H1 (cell line): ENCODE measurements around the gene HS3ST1. TPM values are rescaled to one million over a fixed set of nuclear protein-coding genes. Genes with fewer than 3 reads are reported as not detected.

Experiments used
- CTCF ChIA-PET: fragments of 300-600 bp; sonication (Branson Sonifier 250); formaldehyde crosslinking; loops from one replicate; lab custom pipeline; 2021; ENCODE audit not compliant: partially characterized antibody; lab: Charles Lee
- POLR2A ChIA-PET: fragments of 300-600 bp; sonication (Branson Sonifier 250); formaldehyde crosslinking; loops from one replicate; lab custom pipeline; 2021; ENCODE audit warnings: inconsistent platforms; ENCODE audit not compliant: partially characterized antibody; lab: Charles Lee
- DNase-seq, 2 experiments: peaks; one replicate each; pipeline versions ENCODE4 v3.0.0 to v3.0.0-alpha.2; 2010 to 2022; ENCODE audit warnings: low spot score in 2 of 2, low read depth in 1 of 2, mixed read lengths in 1 of 2
- FAIRE-seq: peaks from 2 replicates; lab custom pipeline; 2011; peaks lifted over from hg19 to GRCh38; lab: Jason Lieb, UNC
- H2AFZ ChIP-seq: 2 replicates; pipeline ENCODE4 v1.8.1; 2012; ENCODE audit warnings: low read length, inconsistent platforms
- H2AK5ac ChIP-seq: 2 replicates; pipeline ENCODE4 v1.6.1; 2013; ENCODE audit warnings: low read depth, low read length
- H2BK120ac ChIP-seq: replicated peaks from 2 replicates; pipeline ENCODE3; 2013; ENCODE audit warnings: low read depth, low read length, inconsistent platforms
- H2BK12ac ChIP-seq: 2 replicates; pipeline ENCODE4 v1.6.1; 2013; ENCODE audit warnings: low read depth, low read length
- H2BK15ac ChIP-seq: 2 replicates; pipeline ENCODE4 v1.6.1; 2013; ENCODE audit warnings: low read length
- H2BK20ac ChIP-seq: 2 replicates; pipeline ENCODE4 v1.6.1; 2013; ENCODE audit warnings: low read length
- H2BK5ac ChIP-seq: 2 replicates; pipeline ENCODE4 v1.6.1; 2013; ENCODE audit warnings: low read depth, low read length
- H3K14ac ChIP-seq: 2 replicates; pipeline ENCODE4 v1.6.1; 2013; ENCODE audit warnings: inconsistent platforms; ENCODE audit not compliant: insufficient read length
- H3K18ac ChIP-seq: 2 replicates; pipeline ENCODE4 v1.6.1; 2013; ENCODE audit warnings: low read length; ENCODE audit errors: extremely low read depth
- H3K23ac ChIP-seq: 2 replicates; pipeline ENCODE4 v1.6.1; 2013; ENCODE audit warnings: inconsistent platforms; ENCODE audit not compliant: insufficient read length
- H3K23me2 ChIP-seq: 2 replicates; pipeline ENCODE4 v1.6.1; 2013; ENCODE audit warnings: low read depth, low read length
- H3K27ac ChIP-seq: 2 replicates; pipeline ENCODE4 v1.6.1; 2011; ENCODE audit warnings: low read depth, low read length, inconsistent platforms
- H3K27me3 ChIP-seq, 4 experiments: replicated peaks in 1 of 4; 1 replicate in 1 of 4; 2 replicates in 3 of 4; pipeline versions ENCODE4 v1.6.1 to v1.8.1; 2011 to 2013; ENCODE audit warnings: low read length in 3 of 4, mild to moderate bottlenecking in 3 of 4, inconsistent platforms in 2 of 4, mixed read lengths in 2 of 4, moderate library complexity in 1 of 4; ENCODE audit not compliant: control insufficient read depth in 3 of 4, insufficient read depth in 3 of 4; ENCODE audit errors: extremely low read depth in 1 of 4
- H3K36me3 ChIP-seq, 4 experiments: 2 replicates each; pipeline versions ENCODE4 v1.6.1 to v1.8.1; 2011 to 2013; ENCODE audit warnings: mild to moderate bottlenecking in 4 of 4, low read length in 3 of 4, moderate library complexity in 2 of 4, control low read depth in 1 of 4, inconsistent platforms in 1 of 4; ENCODE audit not compliant: insufficient read depth in 4 of 4, control insufficient read depth in 2 of 4
- H3K4ac ChIP-seq: replicated peaks from 2 replicates; pipeline ENCODE3; 2013; ENCODE audit warnings: low read length, low read depth, mixed read lengths, inconsistent platforms; ENCODE audit not compliant: insufficient read length
- H3K4me1 ChIP-seq, 4 experiments: replicated peaks in 1 of 4; 1 replicate in 1 of 4; 2 replicates in 3 of 4; pipeline versions ENCODE4 v1.6.1 to v1.8.1; 2011 to 2013; ENCODE audit warnings: low read length in 3 of 4, inconsistent platforms in 2 of 4, mixed read lengths in 1 of 4; ENCODE audit not compliant: insufficient read depth in 4 of 4, control insufficient read depth in 3 of 4
- H3K4me2 ChIP-seq, 2 experiments: 2 replicates each; pipeline versions ENCODE4 v1.6.1 to v1.8.1; 2011 to 2013; ENCODE audit warnings: low read depth in 2 of 2, low read length in 2 of 2, control low read depth in 1 of 2, inconsistent platforms in 1 of 2, mild to moderate bottlenecking in 1 of 2; ENCODE audit not compliant: insufficient read depth in 1 of 2
- H3K4me3 ChIP-seq, 4 experiments: fragments of 200-600, 300-600 bp in 1 of 4; sonication (generic), shearing (Covaris generic), sonication (Bioruptor Twin) in 1 of 4; 2 replicates each; pipeline versions ENCODE4 v1.5.1 to v1.8.1; 2011 to 2016; ENCODE audit warnings: low read length in 4 of 4, low read depth in 3 of 4, control low read depth in 2 of 4, inconsistent platforms in 2 of 4, mild to moderate bottlenecking in 2 of 4, mixed read lengths in 1 of 4, moderate library complexity in 1 of 4; ENCODE audit not compliant: insufficient read depth in 2 of 4; ENCODE audit errors: extremely low read depth in 1 of 4
- H3K56ac ChIP-seq: replicated peaks from 2 replicates; pipeline ENCODE3; 2013; ENCODE audit warnings: low read depth, mild to moderate bottlenecking, mixed read lengths, low read length, inconsistent platforms; ENCODE audit not compliant: insufficient read length
- H3K79me1 ChIP-seq: 2 replicates; pipeline ENCODE4 v1.6.1; 2013; ENCODE audit warnings: low read depth, low read length, control low read depth
- H3K79me2 ChIP-seq, 2 experiments: 2 replicates each; pipeline versions ENCODE4 v1.6.1 to v1.8.1; 2012 to 2013; ENCODE audit warnings: low read length in 2 of 2, mild to moderate bottlenecking in 2 of 2, inconsistent platforms in 1 of 2; ENCODE audit not compliant: insufficient read depth in 2 of 2, control insufficient read depth in 1 of 2
- H3K9ac ChIP-seq, 4 experiments: replicated peaks in 1 of 4; 1 replicate in 1 of 4; 2 replicates in 3 of 4; pipeline versions ENCODE4 v1.6.1 to v1.8.1; 2011 to 2013; ENCODE audit warnings: low read depth in 3 of 4, low read length in 3 of 4, control low read depth in 2 of 4, mild to moderate bottlenecking in 2 of 4, moderate library complexity in 2 of 4, inconsistent platforms in 1 of 4; ENCODE audit errors: extremely low read depth in 1 of 4
- H3K9me3 ChIP-seq, 2 experiments: 2 replicates each; pipeline versions ENCODE4 v1.6.1 to v1.8.1; 2012 to 2013; ENCODE audit warnings: mild to moderate bottlenecking in 2 of 2, moderate library complexity in 2 of 2, control low read depth in 1 of 2, inconsistent platforms in 1 of 2, low read depth in 1 of 2, low read length in 1 of 2, mixed read lengths in 1 of 2; ENCODE audit not compliant: insufficient read depth in 2 of 2
- H4K20me1 ChIP-seq, 2 experiments: replicated peaks in 1 of 2; 2 replicates each; pipeline versions ENCODE3 to v1.8.1; 2011 to 2013; ENCODE audit warnings: inconsistent platforms in 2 of 2, low read length in 2 of 2, mild to moderate bottlenecking in 1 of 2; ENCODE audit not compliant: insufficient read depth in 2 of 2, control insufficient read depth in 1 of 2
- H4K5ac ChIP-seq: 2 replicates; pipeline ENCODE4 v1.6.1; 2013; ENCODE audit warnings: low read length, low read depth, mixed read lengths, inconsistent platforms; ENCODE audit not compliant: insufficient read length
- H4K8ac ChIP-seq: 2 replicates; pipeline ENCODE4 v1.8.0; 2013; ENCODE audit warnings: mild to moderate bottlenecking, moderate library complexity, low read length, inconsistent platforms; ENCODE audit not compliant: insufficient read depth; ENCODE audit errors: extremely low read depth
- H4K91ac ChIP-seq: replicated peaks from 2 replicates; pipeline ENCODE3; 2013; ENCODE audit warnings: low read length, mixed read lengths, inconsistent platforms; ENCODE audit not compliant: insufficient read length
- KDM5A ChIP-seq: fragments of 200-600 bp; IDR thresholded peaks from 2 replicates; pipeline ENCODE4 v1.7.1; 2012; ENCODE audit warnings: mild to moderate bottlenecking, low read length, inconsistent platforms, mixed read lengths
- WGBS, 2 experiments: shearing (Covaris generic) in 1 of 2; methylation state at CpG; one replicate each; pipeline versions ENCODE4 v1.1.6 to v1.1.7; 2013 to 2015; ENCODE audit warnings: low lambda C conversion rate in 2 of 2, mixed read lengths in 2 of 2, inconsistent platforms in 1 of 2, low coverage in 1 of 2, missing lambda C conversion rate in 1 of 2; ENCODE audit not compliant: insufficient replicate concordance in 2 of 2, insufficient coverage in 1 of 2, insufficient read length in 1 of 2; ENCODE audit errors: extremely low coverage in 1 of 2, missing lambda C conversion rate in 1 of 2; 5-methylcytosine and 5-hydroxymethylcytosine counted together
- polyA plus RNA-seq, 7 experiments: library from polyadenylated mRNA; depleted of rRNA in 3 of 7; stranded (reverse) in 5 of 7; unstranded in 2 of 7; fragments of >200 nt in 5 of 7; fragments of 200-250 nt in 2 of 7; gene quantifications; 1 replicate in 5 of 7; 2 replicates in 1 of 7; 4 replicates in 1 of 7; pipeline versions ENCODE4 v1.2.1 to v1.2.3, GENCODE V29; 2011 to 2013; ENCODE audit warnings: missing spikeins in 2 of 7, mixed read lengths in 2 of 7
- total RNA-seq: library from RNA; stranded (reverse); fragmentation: NEBNext Ultra II Directional; extraction: Animal tissue kit (Norgen Biotek cat#: 25700); gene quantifications from 2 replicates; pipeline ENCODE4 v1.2.1, GENCODE V29; 2021

The HS3ST1 gene
- total and polyA plus RNA-seq, 2 of the 8 experiments (the other 6 are each of a cell fraction or from before 2014, with no cell fraction given): 0.50 to 1.5 TPM

GRCh38 chr4:11421116-11421515 is 7.6 kb downstream of the HS3ST1 start:
- Histone ChIP-seq H2BK12ac (no peak overlapping the region), H2AFZ (no peak overlapping the region), H4K20me1 (no peaks in the 10 kb centered on the region), H2BK20ac (no peak overlapping the region), H2BK120ac (no peak overlapping the region), H3K4me3 (no peak overlapping the region), H3K27ac (no peak overlapping the region), H3K4me1 (peaks cover 0 to 4% (median 0%) of the 10 kb centered on the region in 4 experiments; a peak in 2 of 7 replicates), H3K14ac (no peak overlapping the region), H3K18ac (no peak overlapping the region), H3K9me3 (no peaks in the 10 kb centered on the region), H3K23me2 (no peaks in the 10 kb centered on the region; the same call in 1 of the 2 replicates), H4K8ac (no peak overlapping the region), H2BK15ac (no peak overlapping the region), H2AK5ac (no peak overlapping the region), H3K23ac (no peak overlapping the region), H3K56ac (no peak overlapping the region), H3K79me2 (no peaks in the 10 kb centered on the region), H3K79me1 (no peaks in the 10 kb centered on the region), H4K5ac (no peak overlapping the region), H3K9ac (no peak overlapping the region), H2BK5ac (no peak overlapping the region), H3K36me3 (no peaks in the 10 kb centered on the region), H3K4me2 (no peak overlapping the region), H3K27me3 (peaks cover 1 to 6% (median 4%) of the 10 kb centered on the region in 4 experiments; a peak in 6 of 7 replicates), H4K91ac (no peak overlapping the region), H3K4ac (no peak overlapping the region)
- TF ChIP-seq KDM5A: no peak
- FAIRE-seq: no peak
- POLR2A ChIA-PET: no interaction called here
- DNase-seq: no peak
- CTCF ChIA-PET: interaction anchor here (1.1 to 2.1 kb wide), 3 partner anchors 12 to 271 kb away, joined by 3 to 6 read pairs (median 4); no protein-coding TSS in a partner anchor
- WGBS, 2 experiments: 81% methylated on average over 3 of the region's 3 CpGs; no CpG with 5 or more reads in 1 of the 2 experiments
